ENCODE results near the gene TMEM186.

- TF ChIP-seq, protein P1, sequence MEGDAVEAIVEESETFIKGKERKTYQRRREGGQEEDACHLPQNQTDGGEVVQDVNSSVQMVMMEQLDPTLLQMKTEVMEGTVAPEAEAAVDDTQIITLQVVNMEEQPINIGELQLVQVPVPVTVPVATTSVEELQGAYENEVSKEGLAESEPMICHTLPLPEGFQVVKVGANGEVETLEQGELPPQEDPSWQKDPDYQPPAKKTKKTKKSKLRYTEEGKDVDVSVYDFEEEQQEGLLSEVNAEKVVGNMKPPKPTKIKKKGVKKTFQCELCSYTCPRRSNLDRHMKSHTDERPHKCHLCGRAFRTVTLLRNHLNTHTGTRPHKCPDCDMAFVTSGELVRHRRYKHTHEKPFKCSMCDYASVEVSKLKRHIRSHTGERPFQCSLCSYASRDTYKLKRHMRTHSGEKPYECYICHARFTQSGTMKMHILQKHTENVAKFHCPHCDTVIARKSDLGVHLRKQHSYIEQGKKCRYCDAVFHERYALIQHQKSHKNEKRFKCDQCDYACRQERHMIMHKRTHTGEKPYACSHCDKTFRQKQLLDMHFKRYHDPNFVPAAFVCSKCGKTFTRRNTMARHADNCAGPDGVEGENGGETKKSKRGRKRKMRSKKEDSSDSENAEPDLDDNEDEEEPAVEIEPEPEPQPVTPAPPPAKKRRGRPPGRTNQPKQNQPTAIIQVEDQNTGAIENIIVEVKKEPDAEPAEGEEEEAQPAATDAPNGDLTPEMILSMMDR (IDR thresholded peaks at IDR 0.05), result no peak
- TF ChIP-seq POLR2A (IDR thresholded peaks at IDR 0.05), result no peak
- no peak for TF ChIP-seq POLR2AphosphoS5 (IDR thresholded peaks at IDR 0.05)
These were observed 48.4 kb upstream of the TMEM186 start for GRCh38 chr16:8845699-8846298.

Data from gastroesophageal sphincter (tissue), 3 donors.